Inflammatory macrophage (primary cell): ENCODE measurements around the gene VARS1.

Experiments used
- DNase-seq, 2 donors: peaks; one replicate each; pipeline ENCODE4 v3.0.0-alpha.2; 2020 to 2022

The VARS1 gene

DNA sequence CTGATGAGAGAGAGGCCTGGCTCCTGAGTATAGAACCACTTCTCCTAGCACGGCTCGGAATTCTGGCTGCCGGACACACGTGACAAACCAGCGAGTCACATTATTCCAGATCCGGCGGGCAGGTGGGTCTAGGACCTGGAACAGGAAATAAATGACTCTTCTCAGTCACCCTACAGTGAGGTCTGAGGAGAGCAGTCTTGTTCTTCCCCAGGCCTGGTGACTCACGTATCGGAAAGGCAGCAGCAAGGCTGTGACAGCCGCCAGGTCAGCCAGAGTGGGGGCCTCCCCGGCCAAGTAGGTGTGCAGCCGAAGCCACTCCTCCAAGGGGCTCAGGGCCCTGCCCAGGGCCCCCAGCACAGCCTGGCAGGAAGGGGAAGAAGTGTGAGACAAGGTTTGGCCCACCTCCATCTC lies 2.8 kb downstream of the VARS1 start:
- DNase-seq = no peak

GRCh38 chr6:31792090-31792374 lies 3.5 kb downstream of the VARS1 start:
- DNase-seq = no peak

DNA sequence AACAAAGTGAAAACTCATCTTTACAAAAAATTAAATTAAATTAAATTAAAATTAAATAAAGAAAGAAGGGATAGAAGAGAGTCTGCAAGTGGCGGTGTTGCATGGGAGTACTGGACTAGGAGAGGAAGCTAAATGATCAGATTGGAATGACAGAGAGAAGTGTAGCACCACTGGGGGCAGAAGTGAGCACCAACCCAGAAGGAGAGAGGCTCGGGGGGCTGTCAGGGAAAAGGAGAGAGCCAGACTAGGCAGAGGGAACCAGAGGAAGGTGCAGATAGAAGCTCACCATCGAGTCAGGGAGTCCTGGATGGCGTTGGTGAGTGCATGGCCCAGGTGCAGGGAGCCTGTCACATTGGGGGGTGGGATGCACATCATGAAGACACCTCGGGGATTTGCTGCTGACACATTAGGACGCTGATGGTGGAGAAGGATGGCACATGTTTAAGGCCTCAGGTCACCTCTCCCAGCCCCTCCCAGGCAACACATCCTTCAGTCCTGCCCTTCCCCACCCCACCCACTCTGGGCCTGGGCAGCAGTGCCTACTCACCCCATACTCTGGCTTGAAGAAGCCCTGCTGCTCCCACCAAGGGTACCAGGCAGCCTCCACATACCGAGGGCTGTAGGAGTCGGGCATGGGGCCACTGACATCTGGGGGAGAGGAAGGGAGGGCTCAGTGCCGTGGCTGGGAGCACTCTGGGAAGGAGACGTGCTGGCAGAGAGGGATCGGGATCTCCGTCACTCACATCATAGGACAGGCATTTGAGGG lies 4.0 kb downstream of the VARS1 start:
- peak; percentile 40 to 41 for DNase-seq

DNA sequence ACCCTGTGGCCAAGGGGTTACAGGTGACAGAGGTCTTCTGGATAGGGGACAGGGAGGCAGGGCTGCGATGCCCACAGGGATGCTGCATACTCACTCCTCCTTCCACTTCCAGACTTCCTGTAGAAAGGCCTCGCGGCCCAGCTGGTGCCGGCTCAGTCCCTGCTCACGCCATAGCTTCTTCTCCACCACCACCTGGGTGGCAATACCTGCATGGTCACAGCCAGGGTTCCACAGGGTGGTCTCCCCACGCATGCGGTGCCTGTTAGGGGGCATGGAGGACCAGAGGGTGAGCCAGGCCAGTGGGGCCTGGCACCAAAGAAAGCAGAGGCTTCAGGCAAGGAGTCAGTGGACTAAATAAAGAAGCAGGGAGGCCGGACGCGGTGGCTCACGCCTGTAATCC lies 10.1 kb downstream of the VARS1 start:
- no peak for DNase-seq

- no peak for DNase-seq
These were observed 11.2 kb downstream of the VARS1 start for GRCh38 chr6:31784098-31784925.

DNA sequence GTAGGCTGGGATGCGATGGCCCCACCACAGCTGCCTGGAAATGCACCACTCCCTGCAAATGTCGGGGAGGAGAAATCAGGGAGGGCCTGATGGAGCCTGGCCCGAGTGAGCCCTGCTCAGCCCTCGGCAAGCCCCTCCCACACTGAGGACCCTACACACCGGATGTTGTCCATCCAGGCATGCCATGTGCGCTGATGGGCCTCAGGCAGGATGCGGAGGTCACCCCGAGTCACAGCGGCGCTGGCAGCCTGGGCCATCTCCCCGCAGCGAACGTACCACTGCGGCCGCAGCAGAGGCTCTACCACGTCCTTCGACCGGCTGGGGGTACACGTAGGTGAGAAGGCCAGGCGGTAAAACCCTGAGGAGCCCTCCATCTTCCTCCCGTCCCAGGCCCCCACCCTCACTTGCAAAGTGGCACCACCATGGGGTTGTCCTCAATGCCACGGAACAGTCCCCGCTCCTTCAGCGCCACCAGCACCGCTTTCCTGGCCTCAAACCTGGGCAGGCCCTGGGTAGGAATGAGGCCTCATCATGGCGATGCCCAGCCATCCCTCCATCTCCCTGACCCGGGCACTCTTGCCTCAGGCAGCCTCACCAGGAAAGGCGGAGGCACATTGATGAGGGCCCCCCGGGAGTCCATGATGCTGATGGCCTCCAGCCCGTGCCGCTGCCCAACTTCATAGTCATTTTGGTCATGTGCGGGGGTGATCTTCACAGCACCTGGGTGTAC lies 13.3 kb downstream of the VARS1 start:
- DNase-seq = no peak

GRCh38 chr6:31781244-31782125 lies 14.1 kb downstream of the VARS1 start:
- DNase-seq = no peak

DNA sequence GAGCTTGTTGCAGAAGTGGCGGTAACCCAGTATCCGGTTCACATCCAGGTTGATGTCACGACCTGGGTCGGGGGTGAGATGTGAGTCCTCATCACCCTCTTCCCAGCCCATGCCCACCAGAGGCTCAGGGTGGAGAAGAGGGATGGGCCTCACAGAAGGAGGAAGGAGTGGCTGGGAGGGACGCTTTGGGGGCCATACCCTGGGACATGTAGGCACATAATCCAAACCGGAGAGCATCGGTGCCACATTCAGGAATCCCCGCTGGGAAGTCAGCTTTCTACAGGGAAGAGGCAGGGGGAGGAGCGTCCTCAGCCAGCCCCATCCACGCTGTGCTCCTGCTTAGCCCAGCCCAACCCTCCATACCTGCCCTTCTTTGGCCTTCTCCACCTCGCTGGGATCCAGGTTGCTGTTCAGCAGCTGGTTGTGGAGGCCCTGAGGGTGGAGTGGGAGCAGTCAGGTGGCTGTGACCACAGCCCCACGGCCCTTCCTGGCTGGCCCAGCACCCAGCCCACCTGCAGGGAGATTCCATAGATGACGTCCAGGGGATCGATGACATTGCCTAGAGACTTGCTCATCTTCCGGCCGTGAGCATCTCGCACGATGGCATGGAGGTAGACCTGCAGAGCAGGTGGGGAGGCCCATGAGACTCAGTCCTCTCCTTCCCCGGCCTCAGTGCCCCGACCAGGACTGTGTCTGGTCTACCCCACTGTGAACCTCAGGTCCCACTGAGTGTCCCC lies 14.9 kb downstream of the VARS1 start:
- DNase-seq = no peak

GRCh38 chr6:31779908-31780307 lies 15.6 kb downstream of the VARS1 start:
- DNase-seq = no peak

GRCh38 chr6:31778999-31779885 lies 16.3 kb downstream of the VARS1 start:
- no peak for DNase-seq

DNA sequence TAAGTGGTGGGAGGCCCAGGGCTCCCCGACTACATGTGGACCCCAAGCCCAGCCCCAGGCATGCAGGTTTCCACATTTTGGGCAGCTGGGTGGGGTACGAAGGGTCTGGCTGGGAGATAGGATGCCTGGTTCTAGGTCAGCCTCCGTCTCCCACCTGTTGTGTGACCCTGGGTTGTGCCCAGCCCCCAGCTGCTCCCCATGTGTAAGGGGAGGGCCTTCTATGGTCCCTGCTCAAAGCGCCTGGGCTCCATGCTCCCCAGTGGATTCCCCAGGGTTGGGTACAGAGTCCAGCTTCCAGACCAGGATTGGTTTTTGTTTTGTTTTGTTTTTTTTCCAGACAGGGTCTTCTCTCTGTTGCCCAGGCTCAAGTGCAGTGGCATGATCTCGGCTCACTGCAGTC lies 17.4 kb downstream of the VARS1 start:
- DNase-seq = no peak

- no peak for DNase-seq
These were observed 17.9 kb downstream of the VARS1 start for GRCh38 chr6:31777667-31778050.

GRCh38 chr6:31776989-31777666 lies 18.4 kb downstream of the VARS1 start, which contains the start of gene VWA7:
TSS of gene VWA7 (minus strand) at chr6:31777328. CDS start at chr6:31776779, 549 bp downstream.
- DNase-seq = peak; percentile 86 to 92

- no peak for DNase-seq
These were observed 19.0 kb downstream of the VARS1 start for GRCh38 chr6:31776485-31776988.

DNA sequence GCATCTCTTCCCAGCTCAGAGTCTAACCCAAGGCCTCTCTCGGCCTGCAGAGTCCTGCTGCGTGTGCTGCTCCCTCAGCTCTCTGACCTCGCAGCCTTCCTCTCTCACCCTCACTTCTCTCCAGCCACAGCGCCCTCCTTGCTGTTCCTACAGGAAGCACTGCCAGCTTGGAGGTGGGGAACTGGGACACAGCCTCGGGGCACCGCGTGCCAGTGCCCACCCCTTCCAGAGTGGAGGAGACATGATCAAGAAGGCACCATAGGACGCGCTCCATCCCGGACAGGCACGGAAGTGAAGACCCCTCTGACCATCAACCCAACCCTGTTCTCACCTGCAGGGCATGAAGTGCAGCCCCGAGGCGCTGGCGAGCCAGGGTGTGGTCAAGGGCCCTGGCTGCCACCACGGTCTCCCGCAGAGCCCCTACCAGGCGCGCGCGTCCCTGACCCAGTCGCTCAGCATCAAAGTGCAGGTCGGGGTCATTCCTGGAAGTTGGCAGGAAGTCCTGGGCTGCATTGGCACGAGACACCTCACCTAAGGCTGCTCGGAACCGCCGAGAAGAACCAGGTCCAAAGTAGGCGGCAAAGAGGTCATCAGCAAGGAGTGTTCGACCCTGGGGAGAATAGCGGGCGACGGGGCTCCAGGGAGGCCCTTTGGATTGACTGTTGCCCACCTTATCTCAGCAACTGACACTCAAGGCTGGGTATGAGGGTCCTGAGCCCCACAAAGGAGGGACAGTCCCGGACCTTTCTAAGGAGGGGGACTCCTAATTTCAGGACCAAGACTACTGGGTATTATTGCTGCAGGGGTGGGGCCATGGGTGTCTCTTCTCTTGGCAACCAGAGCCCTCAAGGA lies 19.7 kb downstream of the VARS1 start:
- no peak for DNase-seq

DNA sequence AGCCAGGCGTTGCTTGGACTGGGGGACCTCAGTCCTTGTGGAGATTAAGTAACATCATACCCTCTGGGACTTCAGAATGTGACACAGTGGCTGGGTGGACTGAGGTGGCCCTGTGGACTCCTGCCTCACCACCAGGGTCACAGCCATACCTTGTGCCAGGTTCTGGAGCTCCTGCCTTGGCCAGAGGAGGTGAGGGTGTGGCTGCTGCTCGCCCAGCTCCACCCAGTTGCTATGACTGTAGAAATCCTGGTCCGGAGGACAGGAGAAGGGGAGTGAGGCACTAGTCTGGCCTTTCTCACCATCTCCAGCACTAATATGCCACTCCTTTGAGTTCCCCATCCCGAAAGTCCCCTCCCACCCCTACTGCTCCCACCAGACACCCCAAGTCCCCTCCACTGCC lies 20.4 kb downstream of the VARS1 start:
- DNase-seq = no peak

GRCh38 chr6:31771992-31772358 lies 23.6 kb downstream of the VARS1 start:
- no peak for DNase-seq

DNA sequence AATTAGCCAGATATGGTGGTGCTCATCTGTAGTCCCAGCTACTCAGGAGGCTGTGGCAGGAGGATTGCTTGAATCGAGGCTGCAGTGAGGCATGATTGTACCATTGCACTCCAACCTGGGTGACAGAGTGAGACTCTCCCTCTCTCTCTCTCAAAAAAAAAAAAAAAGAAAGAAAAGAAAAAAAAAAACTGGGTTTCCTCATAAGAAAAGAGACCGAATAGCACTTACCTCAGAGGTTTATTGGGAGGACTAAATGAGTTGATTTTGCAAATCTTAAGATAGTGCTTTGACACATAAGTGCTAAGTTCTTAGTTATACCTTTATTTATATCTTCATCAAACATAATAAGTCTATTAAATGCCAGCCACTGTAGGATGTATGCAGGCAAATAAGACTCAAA lies 24.7 kb downstream of the VARS1 start:
- no peak for DNase-seq
